ENCODE measurements around the gene EIF5. TPM values are rescaled to one million over a fixed set of nuclear protein-coding genes. Genes with fewer than 3 reads are reported as not detected.
A peak's percentile ranks its signal among the peaks of the same experiment; 100 is the strongest.

EIF5 gene
- total RNA-seq, 1 donor from 2014 or later: 214 TPM

DNA sequence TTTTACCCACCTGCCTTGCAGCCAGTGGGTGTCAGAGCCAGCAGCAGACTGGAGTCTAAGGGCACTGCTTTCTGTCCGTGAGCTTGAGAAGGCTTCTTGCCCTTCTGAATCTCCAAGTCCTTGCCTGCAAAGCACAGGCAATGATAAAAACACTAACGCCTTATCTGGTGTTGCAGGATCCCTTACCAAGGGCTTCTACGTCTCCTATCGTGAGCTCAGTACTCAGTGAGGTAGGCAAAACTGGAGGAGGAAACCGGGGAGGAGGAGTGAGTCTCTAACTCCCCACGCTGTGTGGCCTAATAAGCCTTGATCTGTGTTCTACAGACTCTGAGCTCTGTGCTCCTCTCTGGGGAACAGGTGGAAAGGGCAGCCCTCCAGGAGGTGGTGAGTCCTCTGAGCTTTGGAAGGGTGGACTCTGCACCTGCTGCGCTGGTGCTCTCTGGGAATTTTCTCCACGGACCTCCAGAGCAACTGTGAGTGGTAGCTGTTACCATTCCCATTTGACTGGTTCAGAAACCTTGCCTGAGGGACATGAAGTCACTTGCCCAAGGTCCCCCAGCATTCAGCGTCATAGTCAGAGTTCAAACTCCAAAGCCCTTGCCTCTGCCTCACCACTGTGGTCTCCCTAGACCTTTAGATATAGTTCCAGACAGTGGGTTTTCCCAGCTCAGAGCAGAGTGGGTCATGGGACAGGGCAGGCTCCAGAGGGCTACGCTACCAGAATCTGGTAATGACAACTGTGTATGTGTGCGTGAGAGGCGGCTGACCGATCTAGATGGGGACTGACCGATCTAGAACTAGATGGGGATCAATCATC lies 44.2 kb downstream of the EIF5 start:
- H3K4me1 Mint-ChIP-seq (ENCODE audit: unreplicated experiment): peaks cover 2% of the 10 kb centered on the region
- H3K4me3 Mint-ChIP-seq (ENCODE audit: unreplicated experiment): no peak overlapping the region
- TF ChIP-seq, protein P1, sequence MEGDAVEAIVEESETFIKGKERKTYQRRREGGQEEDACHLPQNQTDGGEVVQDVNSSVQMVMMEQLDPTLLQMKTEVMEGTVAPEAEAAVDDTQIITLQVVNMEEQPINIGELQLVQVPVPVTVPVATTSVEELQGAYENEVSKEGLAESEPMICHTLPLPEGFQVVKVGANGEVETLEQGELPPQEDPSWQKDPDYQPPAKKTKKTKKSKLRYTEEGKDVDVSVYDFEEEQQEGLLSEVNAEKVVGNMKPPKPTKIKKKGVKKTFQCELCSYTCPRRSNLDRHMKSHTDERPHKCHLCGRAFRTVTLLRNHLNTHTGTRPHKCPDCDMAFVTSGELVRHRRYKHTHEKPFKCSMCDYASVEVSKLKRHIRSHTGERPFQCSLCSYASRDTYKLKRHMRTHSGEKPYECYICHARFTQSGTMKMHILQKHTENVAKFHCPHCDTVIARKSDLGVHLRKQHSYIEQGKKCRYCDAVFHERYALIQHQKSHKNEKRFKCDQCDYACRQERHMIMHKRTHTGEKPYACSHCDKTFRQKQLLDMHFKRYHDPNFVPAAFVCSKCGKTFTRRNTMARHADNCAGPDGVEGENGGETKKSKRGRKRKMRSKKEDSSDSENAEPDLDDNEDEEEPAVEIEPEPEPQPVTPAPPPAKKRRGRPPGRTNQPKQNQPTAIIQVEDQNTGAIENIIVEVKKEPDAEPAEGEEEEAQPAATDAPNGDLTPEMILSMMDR (IDR thresholded peaks at IDR 0.05): no peak
- no peak overlapping the region for H3K27ac Mint-ChIP-seq (ENCODE audit: unreplicated experiment)
- H3K36me3 Mint-ChIP-seq (ENCODE audit: unreplicated experiment): no peaks in the 10 kb centered on the region
- no peak for DNase-seq (ENCODE audit: extremely low spot score, unreplicated experiment)
- H3K27me3 Mint-ChIP-seq (ENCODE audit: unreplicated experiment): peaks cover 4% of the 10 kb centered on the region
- peaks cover 3% of the 10 kb centered on the region for H3K9me3 Mint-ChIP-seq (ENCODE audit: unreplicated experiment)

- H3K27ac Mint-ChIP-seq (ENCODE audit: unreplicated experiment): no peak overlapping the region
- DNase-seq (ENCODE audit: extremely low spot score, unreplicated experiment): no peak
- H3K36me3 Mint-ChIP-seq (ENCODE audit: unreplicated experiment): no peaks in the 10 kb centered on the region
- TF ChIP-seq, protein P1 (IDR thresholded peaks at IDR 0.05): no peak
- H3K27me3 Mint-ChIP-seq (ENCODE audit: unreplicated experiment): peaks cover 4% of the 10 kb centered on the region
- H3K9me3 Mint-ChIP-seq (ENCODE audit: unreplicated experiment): peaks cover 3% of the 10 kb centered on the region
- H3K4me1 Mint-ChIP-seq (ENCODE audit: unreplicated experiment): peaks cover 6% of the 10 kb centered on the region
- no peak overlapping the region for H3K4me3 Mint-ChIP-seq (ENCODE audit: unreplicated experiment)
These were observed 46.8 kb downstream of the EIF5 start for GRCh38 chr14:103380719-103381377.

- Mint-ChIP-seq H3K27ac (ENCODE audit: unreplicated experiment) (no peak overlapping the region), H3K27me3 (ENCODE audit: unreplicated experiment) (peaks cover 4% of the 10 kb centered on the region), H3K9me3 (ENCODE audit: unreplicated experiment) (peaks cover 3% of the 10 kb centered on the region), H3K36me3 (ENCODE audit: unreplicated experiment) (no peaks in the 10 kb centered on the region), H3K4me1 (ENCODE audit: unreplicated experiment) (peaks cover 11% of the 10 kb centered on the region), H3K4me3 (ENCODE audit: unreplicated experiment) (no peak overlapping the region)
- DNase-seq (ENCODE audit: extremely low spot score, unreplicated experiment): no peak
- TF ChIP-seq, protein P1 (IDR thresholded peaks at IDR 0.05): no peak
These were observed 48.3 kb downstream of the EIF5 start for GRCh38 chr14:103382376-103382775.

- TF ChIP-seq, protein P1 (IDR thresholded peaks at IDR 0.05): no peak
- no peak for DNase-seq (ENCODE audit: extremely low spot score, unreplicated experiment)
- H3K9me3 Mint-ChIP-seq (ENCODE audit: unreplicated experiment): peaks cover 3% of the 10 kb centered on the region
- H3K27me3 Mint-ChIP-seq (ENCODE audit: unreplicated experiment): peaks cover 4% of the 10 kb centered on the region
- H3K27ac Mint-ChIP-seq (ENCODE audit: unreplicated experiment): peak overlapping the region; percentile 93
- H3K4me3 Mint-ChIP-seq (ENCODE audit: unreplicated experiment): peak overlapping the region; percentile 89
- H3K4me1 Mint-ChIP-seq (ENCODE audit: unreplicated experiment): peaks cover 27% of the 10 kb centered on the region
- no peaks in the 10 kb centered on the region for H3K36me3 Mint-ChIP-seq (ENCODE audit: unreplicated experiment)
These were observed 50.6 kb downstream of the EIF5 start for GRCh38 chr14:103384450-103385151.

All from osteocyte (in vitro differentiated cells).